GM18498 (cell line): ENCODE results near the gene SYT7.

Experiments
- ATAC-seq: cut with Tn5 transposase; IDR thresholded peaks from one replicate; pipeline ENCODE4 v1.9.1; 2021; ENCODE audit warnings: mild to moderate bottlenecking, moderate library complexity; ENCODE audit not compliant: unreplicated experiment

The SYT7 gene

GRCh38 chr11:61555978-61556377 lies 24.9 kb downstream of the SYT7 start:
- ATAC-seq, result no peak

- ATAC-seq, result no peak
These were observed 25.6 kb downstream of the SYT7 start for GRCh38 chr11:61555051-61555969.

- ATAC-seq, result no peak
These were observed 26.5 kb downstream of the SYT7 start for GRCh38 chr11:61554172-61554988.

- ATAC-seq, result no peak
These were observed 27.3 kb downstream of the SYT7 start for GRCh38 chr11:61553373-61554171.

GRCh38 chr11:61552108-61552635 lies 28.7 kb downstream of the SYT7 start:
- no peak for ATAC-seq

GRCh38 chr11:61551634-61552033 lies 29.2 kb downstream of the SYT7 start:
- no peak for ATAC-seq

- no peak for ATAC-seq
These were observed 30.1 kb downstream of the SYT7 start for GRCh38 chr11:61550665-61551227.

GRCh38 chr11:61549662-61550568 lies 31.0 kb downstream of the SYT7 start:
- no peak for ATAC-seq

- ATAC-seq, result no peak
These were observed 31.7 kb downstream of the SYT7 start for GRCh38 chr11:61549177-61549576.

GRCh38 chr11:61547246-61547645 lies 33.6 kb downstream of the SYT7 start:
- ATAC-seq, result no peak

GRCh38 chr11:61546663-61547062 lies 34.2 kb downstream of the SYT7 start:
- no peak for ATAC-seq

- ATAC-seq, result no peak
These were observed 35.0 kb downstream of the SYT7 start for GRCh38 chr11:61545921-61546320.

- no peak for ATAC-seq
These were observed 35.5 kb downstream of the SYT7 start for GRCh38 chr11:61545341-61545740.

- no peak for ATAC-seq
These were observed 36.4 kb downstream of the SYT7 start for GRCh38 chr11:61544466-61544865.

GRCh38 chr11:61543606-61544306 lies 37.1 kb downstream of the SYT7 start:
- no peak for ATAC-seq

GRCh38 chr11:61542705-61543104 lies 38.2 kb downstream of the SYT7 start:
- ATAC-seq, result no peak

- no peak for ATAC-seq
These were observed 38.8 kb downstream of the SYT7 start for GRCh38 chr11:61542024-61542461.

GRCh38 chr11:61541598-61541997 lies 39.3 kb downstream of the SYT7 start:
- ATAC-seq, result no peak

- no peak for ATAC-seq
These were observed 40.3 kb downstream of the SYT7 start for GRCh38 chr11:61540528-61540927.
